Right renal cortex interstitium (tissue), 3 donors: ENCODE measurements around the gene SKAP1. TPM values are rescaled to one million over a fixed set of nuclear protein-coding genes. Genes with fewer than 3 reads are reported as not detected.
"Not testable (repeated sequence)": the region's sequence is repeated elsewhere in the genome, so short reads cannot be mapped to it uniquely, and the experiment has no call there.

ENCODE experiments used
- DNase-seq, 3 donors: peaks; one replicate each; pipeline ENCODE4 v3.0.0-alpha.2; 2013; ENCODE audit warnings: low read depth in 3 of 3, low spot score in 2 of 3
- polyA plus RNA-seq, 3 donors: library from polyadenylated mRNA; unstranded; fragments of 120-200 nt; gene quantifications; one replicate each; pipeline ENCODE4 v1.2.1, GENCODE V29; 2013; ENCODE audit not compliant: insufficient read length in 3 of 3

The SKAP1 gene
- polyA plus RNA-seq, 3 donors: 12.0 to 13.6 (median 13.0) TPM

- no peak for DNase-seq
These were observed 135.8 kb downstream of the SKAP1 start for GRCh38 chr17:48294020-48294805.

DNA sequence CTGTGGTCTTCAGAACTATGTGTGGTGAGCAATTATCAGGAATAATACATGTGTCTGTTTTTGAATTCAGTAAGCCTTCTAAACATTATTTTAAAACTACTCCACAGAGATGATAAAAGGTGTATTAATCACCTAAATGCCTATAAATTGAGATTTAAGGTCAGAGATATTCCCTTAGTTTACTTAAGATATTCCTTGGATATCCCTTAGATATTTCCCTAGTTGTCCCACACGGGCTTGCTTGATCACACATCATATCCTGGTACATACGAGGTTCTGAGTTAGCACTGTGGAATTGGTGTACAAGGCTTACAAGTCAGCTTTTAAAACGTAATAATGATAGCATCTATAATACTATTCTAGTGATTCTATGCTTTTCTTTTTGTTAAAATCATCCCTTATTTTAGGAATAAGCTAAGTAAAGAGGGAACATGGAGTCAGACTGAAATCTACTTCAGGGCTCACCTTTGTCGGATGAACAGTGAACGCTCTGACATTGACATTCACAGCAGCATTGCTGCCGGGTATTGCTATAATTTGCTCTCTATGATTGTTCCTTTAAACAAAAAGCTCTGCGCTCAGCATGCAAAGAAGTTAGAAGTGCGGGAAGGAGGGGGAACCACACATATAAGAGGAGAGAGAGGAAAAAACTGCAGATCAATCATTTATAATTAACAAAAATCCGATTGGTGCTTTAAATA, 136.5 kb downstream of the SKAP1 start:
- DNase-seq: no peak

GRCh38 chr17:48290378-48290777, 139.6 kb downstream of the SKAP1 start:
- DNase-seq: no peak

GRCh38 chr17:48286917-48287316, 143.1 kb downstream of the SKAP1 start:
- DNase-seq: not testable (repeated sequence)

DNA sequence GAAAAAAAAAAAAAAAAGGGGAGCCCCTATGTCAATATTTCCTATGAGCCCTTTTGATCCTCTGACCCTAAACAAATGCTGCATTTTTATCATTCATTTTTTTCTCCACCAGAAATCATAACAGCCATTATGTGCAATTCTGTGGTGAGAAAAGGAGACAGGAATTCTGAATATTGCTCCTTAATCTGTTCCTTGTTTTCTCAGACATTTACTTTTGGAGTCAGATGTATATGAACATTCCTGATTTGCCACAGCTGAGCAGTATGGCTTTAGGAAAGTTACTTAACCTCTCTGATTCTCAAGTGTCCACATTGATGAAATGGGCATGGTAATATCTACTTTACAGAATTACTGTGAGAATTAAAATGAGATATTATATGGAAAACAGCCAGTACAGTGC, 144.4 kb downstream of the SKAP1 start:
- DNase-seq: no peak

- no peak for DNase-seq
These were observed 146.1 kb downstream of the SKAP1 start for GRCh38 chr17:48283907-48284306.

DNA sequence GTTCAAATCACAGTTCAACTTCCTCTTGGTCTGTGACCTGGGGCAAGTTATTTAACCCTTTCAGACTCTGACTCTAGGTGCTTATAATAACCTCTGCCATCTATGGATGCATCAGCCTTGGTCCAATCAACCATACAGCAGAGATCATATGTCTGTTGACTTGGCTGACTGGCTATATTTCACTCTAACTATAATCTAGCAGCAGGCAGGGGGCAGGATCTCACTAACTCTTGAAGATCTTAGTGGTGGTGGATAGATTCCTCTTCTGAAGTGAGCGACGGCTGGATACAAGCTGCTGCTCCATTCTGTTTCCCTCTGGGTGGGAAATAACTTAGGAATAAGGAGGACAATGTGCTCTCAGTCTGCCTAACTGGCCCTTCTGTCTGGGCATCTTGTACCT, 146.6 kb downstream of the SKAP1 start:
- no peak for DNase-seq

DNA sequence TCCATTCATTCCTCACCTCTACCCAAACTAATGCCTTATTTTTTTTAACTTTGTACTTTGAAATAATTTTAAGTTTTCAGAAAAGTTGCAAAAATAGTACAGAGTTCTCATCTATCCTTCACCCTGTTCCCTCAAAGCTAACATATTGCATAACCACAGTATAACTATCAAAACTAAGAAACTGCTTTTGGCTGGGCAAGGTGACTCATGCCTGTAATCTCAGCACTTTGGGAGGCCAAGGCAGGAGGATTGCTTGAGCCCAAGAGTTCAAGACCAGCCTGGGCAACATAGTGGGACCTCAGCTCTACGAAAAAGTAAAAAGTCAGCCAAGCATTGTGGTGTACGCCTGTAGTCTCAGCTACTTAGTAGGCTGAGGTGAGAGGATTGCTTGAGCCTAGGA, 147.7 kb downstream of the SKAP1 start:
- DNase-seq: no peak

- no peak for DNase-seq
These were observed 151.1 kb downstream of the SKAP1 start for GRCh38 chr17:48278760-48279491.

- DNase-seq: no peak
These were observed 153.2 kb downstream of the SKAP1 start for GRCh38 chr17:48276776-48277175.

- DNase-seq: no peak
These were observed 159.1 kb downstream of the SKAP1 start for GRCh38 chr17:48270899-48271298.

DNA sequence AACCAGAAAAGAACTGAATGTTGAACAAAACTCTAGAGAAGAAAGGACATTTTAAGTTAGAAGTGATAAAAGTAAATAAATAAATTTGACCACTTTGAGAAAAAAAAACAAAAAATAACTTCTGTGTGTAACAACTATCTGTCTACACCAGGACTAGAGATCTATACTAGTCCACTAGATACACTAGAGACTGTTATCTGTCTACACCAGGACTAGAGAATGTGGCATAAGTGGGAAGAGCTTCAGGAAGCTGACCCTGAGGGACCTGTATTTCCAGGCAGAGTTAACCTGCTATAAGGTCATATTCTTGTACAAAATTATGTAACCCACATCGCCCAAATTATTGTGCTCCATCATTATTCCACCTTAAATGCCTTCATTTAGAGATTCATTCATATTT, 160.8 kb downstream of the SKAP1 start:
- DNase-seq: no peak

- no peak for DNase-seq
These were observed 166.3 kb downstream of the SKAP1 start for GRCh38 chr17:48263731-48264035.

DNA sequence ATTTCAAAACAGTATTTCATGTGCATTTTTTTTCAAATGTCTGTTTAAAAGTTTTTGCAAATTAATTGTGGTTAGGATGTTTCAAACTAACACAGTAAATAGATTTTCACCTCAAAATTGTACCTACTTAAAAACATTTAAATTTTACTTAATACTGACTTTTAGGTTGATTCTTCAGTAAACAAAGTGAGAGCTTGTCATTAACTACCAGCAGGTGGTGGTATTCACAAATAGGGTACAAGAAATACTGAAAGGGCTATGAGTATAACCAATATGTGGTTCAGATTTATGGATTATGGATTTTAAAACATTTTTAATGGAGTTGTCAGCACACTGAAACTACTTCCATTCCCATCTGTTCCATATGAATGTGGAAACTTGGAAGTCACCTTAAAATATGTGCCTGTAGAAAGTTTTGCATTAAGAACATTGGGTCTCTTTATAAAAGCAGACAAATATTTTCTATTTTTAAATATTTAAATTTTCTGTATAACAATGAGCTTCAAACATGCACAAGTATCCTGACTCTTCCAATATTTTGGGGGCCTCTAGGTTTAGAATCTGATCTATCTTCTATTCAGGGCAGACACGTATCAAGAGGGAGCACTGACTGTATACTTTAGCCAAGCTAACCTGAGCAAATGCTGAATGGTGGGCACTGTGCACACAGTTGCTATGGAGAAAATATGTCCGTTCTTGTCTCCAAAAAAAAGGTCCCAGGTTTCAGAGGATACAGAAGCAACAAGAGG, 166.9 kb downstream of the SKAP1 start:
- no peak for DNase-seq

DNA sequence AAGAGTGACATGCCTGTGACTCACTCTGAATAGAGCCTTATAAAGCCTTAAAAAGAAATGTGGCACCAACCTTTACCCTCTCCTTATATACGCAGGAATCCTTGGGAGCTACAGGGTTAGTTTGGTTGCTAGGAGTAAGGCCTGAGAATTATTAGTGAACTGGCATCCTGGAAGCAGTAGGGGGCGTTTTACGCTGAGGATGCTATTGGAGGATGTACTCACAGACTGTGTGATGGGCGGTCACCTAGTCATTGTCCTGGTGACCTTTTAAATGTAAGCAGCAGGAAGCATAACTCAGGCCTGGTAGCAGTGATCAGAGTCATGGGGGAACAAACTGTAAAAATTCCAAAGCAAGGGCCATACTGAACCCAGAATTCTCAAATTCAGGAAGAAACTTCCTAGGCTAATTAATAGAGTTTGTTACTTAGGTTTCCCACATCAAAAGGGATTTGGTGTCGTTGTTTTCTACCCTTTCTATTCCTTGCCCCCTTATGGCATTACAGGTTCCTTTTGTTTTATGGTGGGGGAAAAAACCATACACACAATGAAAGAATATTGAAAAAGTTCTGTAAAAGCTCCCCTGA, 168.6 kb downstream of the SKAP1 start:
- no peak for DNase-seq

DNA sequence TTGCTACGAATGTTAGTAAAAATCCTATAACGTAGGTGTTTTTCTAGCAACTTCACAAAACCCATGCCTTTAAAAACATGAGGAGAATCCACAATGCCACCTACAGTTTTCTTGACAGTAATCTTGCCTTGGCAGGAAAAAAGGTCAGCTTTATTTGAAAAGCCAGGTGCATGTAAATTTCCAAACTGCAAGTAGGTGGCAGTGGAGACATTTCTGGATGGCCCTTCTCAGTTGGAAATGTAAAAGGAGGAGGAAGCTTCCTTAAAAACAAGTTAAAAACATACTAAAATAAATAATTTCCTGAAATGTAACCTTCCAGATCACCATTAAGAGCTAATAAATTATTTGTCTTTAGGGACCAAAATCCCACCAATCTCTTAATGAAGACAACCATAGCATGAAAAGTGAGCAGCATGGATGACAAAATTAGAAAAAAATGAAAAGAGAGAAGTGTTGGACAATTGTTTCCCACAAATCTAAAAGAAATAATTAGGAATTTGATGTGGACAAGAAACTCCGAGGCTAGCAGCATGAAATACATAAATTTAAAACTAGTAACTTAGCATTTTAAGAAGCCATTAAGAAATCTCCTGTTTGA, 170.2 kb downstream of the SKAP1 start:
- DNase-seq: no peak

- no peak for DNase-seq
These were observed 171.7 kb downstream of the SKAP1 start for GRCh38 chr17:48258331-48258730.

- DNase-seq: no peak
These were observed 174.3 kb downstream of the SKAP1 start for GRCh38 chr17:48255759-48256158.

GRCh38 chr17:48254896-48255295, 175.1 kb downstream of the SKAP1 start:
- no peak for DNase-seq

- DNase-seq: no peak
These were observed 176.0 kb downstream of the SKAP1 start for GRCh38 chr17:48253975-48254374.
